Glomerular visceral epithelial cell (primary cell): ENCODE measurements around the gene C15orf62.

ENCODE experiments used
- DNase-seq: peaks from one replicate; pipeline ENCODE4 v3.0.0-alpha.2; 2016; ENCODE audit errors: extremely low spot score

The C15orf62 gene

GRCh38 chr15:40755812-40756208, 14.0 kb upstream of the C15orf62 start:
- DNase-seq: no peak

GRCh38 chr15:40756938-40757337, 12.8 kb upstream of the C15orf62 start:
- no peak for DNase-seq

- DNase-seq: no peak
Observed at GRCh38 chr15:40759961-40760360, 9.8 kb upstream of the C15orf62 start.

- DNase-seq: peak; percentile 73
Observed at GRCh38 chr15:40762919-40763800, 6.6 kb upstream of the C15orf62 start.

GRCh38 chr15:40763801-40764628, 5.8 kb upstream of the C15orf62 start, which contains the start of gene GCHFR:
TSS of gene GCHFR (plus strand) at chr15:40764068. CDS start at chr15:40764181, 113 bp downstream.
- DNase-seq: peak; percentile 72

GRCh38 chr15:40764629-40765103, 5.1 kb upstream of the C15orf62 start:
- DNase-seq: no peak

- no peak for DNase-seq
Observed at GRCh38 chr15:40766194-40766815, 3.5 kb upstream of the C15orf62 start.

- peak; percentile 75 for DNase-seq
Observed at GRCh38 chr15:40766906-40767837, 2.6 kb upstream of the C15orf62 start.

GRCh38 chr15:40767838-40768500, 1.8 kb upstream of the C15orf62 start:
- DNase-seq: no peak

GRCh38 chr15:40768521-40769273, 1.1 kb upstream of the C15orf62 start:
- no peak for DNase-seq

GRCh38 chr15:40770147-40770721, 454 bp downstream of the C15orf62 start:
- no peak for DNase-seq

GRCh38 chr15:40771242-40771641, 1.5 kb downstream of the C15orf62 start:
- no peak for DNase-seq

GRCh38 chr15:40772014-40772413, 2.2 kb downstream of the C15orf62 start:
- DNase-seq: no peak

- DNase-seq: no peak
Observed at GRCh38 chr15:40773496-40773895, 3.7 kb downstream of the C15orf62 start.

- no peak for DNase-seq
Observed at GRCh38 chr15:40773902-40774301, 4.1 kb downstream of the C15orf62 start.

GRCh38 chr15:40775007-40775406, 5.2 kb downstream of the C15orf62 start:
- no peak for DNase-seq

GRCh38 chr15:40775740-40776536, 6.2 kb downstream of the C15orf62 start:
- DNase-seq: no peak

- peak; percentile 89 for DNase-seq
Observed at GRCh38 chr15:40776537-40777141, 6.9 kb downstream of the C15orf62 start.
